Parathyroid adenoma (tissue), 2 donors: ENCODE data around the gene NPC1L1.

Experiments
- H2AFZ ChIP-seq: fragments of 300-600 bp; sonication (generic); one replicate; pipeline ENCODE4 v1.7.0; 2017; ENCODE audit warnings: antibody characterized with exemption, mild to moderate bottlenecking
- H3K27ac ChIP-seq: fragments of 300-600 bp; sonication (generic); one replicate; pipeline ENCODE4 v1.7.0; 2017
- H3K27me3 ChIP-seq: fragments of 300-600 bp; sonication (generic); one replicate; pipeline ENCODE4 v1.7.0; 2017; ENCODE audit warnings: low read length; ENCODE audit not compliant: control insufficient read depth, insufficient read depth
- H3K36me3 ChIP-seq: fragments of 300-600 bp; sonication (generic); one replicate; pipeline ENCODE4 v1.7.0; 2017; ENCODE audit warnings: low read length; ENCODE audit not compliant: control insufficient read depth, insufficient read depth
- H3K4me1 ChIP-seq: fragments of 300-600 bp; sonication (generic); one replicate; pipeline ENCODE4 v1.7.0; 2017; ENCODE audit warnings: control low read depth
- H3K4me2 ChIP-seq: fragments of 300-600 bp; sonication (generic); one replicate; pipeline ENCODE4 v1.7.0; 2017; ENCODE audit warnings: low read length
- H3K4me3 ChIP-seq: fragments of 300-600 bp; sonication (generic); one replicate; pipeline ENCODE4 v1.7.0; 2017; ENCODE audit warnings: low read depth, low read length
- H3K79me2 ChIP-seq: fragments of 300-600 bp; sonication (generic); one replicate; pipeline ENCODE4 v1.7.0; 2017; ENCODE audit warnings: control low read depth
- H3K9ac ChIP-seq: fragments of 300-600 bp; sonication (generic); one replicate; pipeline ENCODE4 v1.7.0; 2017; ENCODE audit warnings: mild to moderate bottlenecking
- H3K9me3 ChIP-seq: fragments of 300-600 bp; sonication (generic); one replicate; pipeline ENCODE4 v1.7.0; 2017; ENCODE audit warnings: low read length; ENCODE audit not compliant: control insufficient read depth
- CTCF ChIP-seq: fragments of 300-600 bp; sonication (generic); IDR thresholded peaks from one replicate; pipeline ENCODE4 v1.7.0; 2017; ENCODE audit warnings: antibody characterized with exemption, mild to moderate bottlenecking
- donor health status: primary hyperparathyroidism.

Gene NPC1L1

GRCh38 chr7:44537442-44537841 lies 3.7 kb downstream of the NPC1L1 start:
- no peaks in the 10 kb centered on the region for H3K36me3 ChIP-seq
- no peaks in the 10 kb centered on the region for H3K9me3 ChIP-seq
- H3K79me2 ChIP-seq, result no peaks in the 10 kb centered on the region
- no peak overlapping the region for H2AFZ ChIP-seq
- H3K27me3 ChIP-seq, result no peaks in the 10 kb centered on the region
- H3K4me1 ChIP-seq, result no peaks in the 10 kb centered on the region
- H3K4me3 ChIP-seq, result no peak overlapping the region
- H3K9ac ChIP-seq, result no peak overlapping the region
- TF ChIP-seq CTCF, result no peak
- H3K27ac ChIP-seq, result no peak overlapping the region
- no peak overlapping the region for H3K4me2 ChIP-seq

- Histone ChIP-seq H3K9me3 (no peaks in the 10 kb centered on the region), H3K27me3 (no peaks in the 10 kb centered on the region), H3K36me3 (no peaks in the 10 kb centered on the region), H3K27ac (no peak overlapping the region), H3K4me3 (no peak overlapping the region), H2AFZ (no peak overlapping the region), H3K79me2 (no peaks in the 10 kb centered on the region), H3K4me2 (no peak overlapping the region), H3K4me1 (no peaks in the 10 kb centered on the region), H3K9ac (no peak overlapping the region)
- TF ChIP-seq CTCF, result no peak
These were observed 5.0 kb downstream of the NPC1L1 start for GRCh38 chr7:44536090-44536489.

- no peak overlapping the region for H3K9ac ChIP-seq
- no peak overlapping the region for H3K4me3 ChIP-seq
- TF ChIP-seq CTCF, result no peak
- no peaks in the 10 kb centered on the region for H3K79me2 ChIP-seq
- H3K36me3 ChIP-seq, result no peaks in the 10 kb centered on the region
- no peaks in the 10 kb centered on the region for H3K4me1 ChIP-seq
- no peak overlapping the region for H3K4me2 ChIP-seq
- no peak overlapping the region for H2AFZ ChIP-seq
- no peaks in the 10 kb centered on the region for H3K9me3 ChIP-seq
- no peaks in the 10 kb centered on the region for H3K27me3 ChIP-seq
- no peak overlapping the region for H3K27ac ChIP-seq
These were observed 5.6 kb downstream of the NPC1L1 start for GRCh38 chr7:44535348-44536064.

- TF ChIP-seq CTCF, result peak; percentile 66
- H3K27ac ChIP-seq, result no peak overlapping the region
- H2AFZ ChIP-seq, result no peak overlapping the region
These were observed 6.6 kb downstream of the NPC1L1 start for GRCh38 chr7:44534501-44534900.

GRCh38 chr7:44534087-44534486 lies 7.0 kb downstream of the NPC1L1 start:
- Histone ChIP-seq H3K9me3 (no peaks in the 10 kb centered on the region), H3K4me1 (no peaks in the 10 kb centered on the region), H3K4me2 (no peak overlapping the region), H3K79me2 (no peaks in the 10 kb centered on the region), H3K27ac (no peak overlapping the region), H3K9ac (no peak overlapping the region), H3K4me3 (no peak overlapping the region), H2AFZ (no peak overlapping the region), H3K27me3 (no peaks in the 10 kb centered on the region), H3K36me3 (no peaks in the 10 kb centered on the region)
- no peak for TF ChIP-seq CTCF

More at GRCh38 chr7:44534501-44534900, 6.6 kb downstream of the NPC1L1 start:
- Histone ChIP-seq H3K4me1 (no peaks in the 10 kb centered on the region), H3K9me3 (no peaks in the 10 kb centered on the region), H3K36me3 (no peaks in the 10 kb centered on the region), H3K79me2 (no peaks in the 10 kb centered on the region), H3K27me3 (no peaks in the 10 kb centered on the region), H3K4me3 (no peak overlapping the region), H3K9ac (no peak overlapping the region), H3K4me2 (no peak overlapping the region)
